IPS DF 4.7 (cell line): ENCODE data around the gene C10orf67.
"Not testable (repeated sequence)": the region's sequence is repeated elsewhere in the genome, so short reads cannot be mapped to it uniquely, and the experiment has no call there.

Source experiments
- DNase-seq: peaks from one replicate; pipeline ENCODE4 v3.0.0-alpha.2; 2013; ENCODE audit warnings: low spot score; ENCODE audit errors: extremely low read depth

C10orf67 gene

GRCh38 chr10:23280419-23281043 lies 64.1 kb downstream of the C10orf67 start:
- peak; percentile 30 for DNase-seq

GRCh38 chr10:23275355-23275754 lies 69.2 kb downstream of the C10orf67 start:
- DNase-seq = no peak

- not testable (repeated sequence) for DNase-seq
These were observed 70.4 kb downstream of the C10orf67 start for GRCh38 chr10:23274179-23274578.

GRCh38 chr10:23270531-23270930 lies 74.1 kb downstream of the C10orf67 start:
- no peak for DNase-seq

GRCh38 chr10:23263441-23264164 lies 81.0 kb downstream of the C10orf67 start:
- DNase-seq = no peak

GRCh38 chr10:23262928-23263327 lies 81.7 kb downstream of the C10orf67 start:
- DNase-seq = no peak

- DNase-seq = no peak
These were observed 86.1 kb downstream of the C10orf67 start for GRCh38 chr10:23258516-23258915.

- no peak for DNase-seq
These were observed 90.8 kb downstream of the C10orf67 start for GRCh38 chr10:23253780-23254179.

GRCh38 chr10:23252859-23253258 lies 91.7 kb downstream of the C10orf67 start:
- DNase-seq = not testable (repeated sequence)

GRCh38 chr10:23241779-23242178 lies 102.8 kb downstream of the C10orf67 start:
- DNase-seq = not testable (repeated sequence)

- no peak for DNase-seq
These were observed 106.6 kb downstream of the C10orf67 start for GRCh38 chr10:23238015-23238414.

GRCh38 chr10:23230582-23230981 lies 114.0 kb downstream of the C10orf67 start:
- no peak for DNase-seq

- no peak for DNase-seq
These were observed 127.1 kb downstream of the C10orf67 start for GRCh38 chr10:23217471-23217870.

GRCh38 chr10:23205972-23206642 lies 138.5 kb downstream of the C10orf67 start:
- DNase-seq = no peak

GRCh38 chr10:23204773-23205172 lies 139.8 kb downstream of the C10orf67 start:
- DNase-seq = no peak

- no peak for DNase-seq
These were observed 140.9 kb downstream of the C10orf67 start for GRCh38 chr10:23203369-23204325.

- DNase-seq = no peak
These were observed 141.8 kb downstream of the C10orf67 start for GRCh38 chr10:23202779-23203178.

- DNase-seq = no peak
These were observed 142.8 kb downstream of the C10orf67 start for GRCh38 chr10:23201837-23202236.

- DNase-seq = no peak
These were observed 143.5 kb downstream of the C10orf67 start for GRCh38 chr10:23200997-23201652.

- no peak for DNase-seq
These were observed 144.0 kb downstream of the C10orf67 start for GRCh38 chr10:23200586-23200985.
